ENCODE results near the gene PSMD6. TPM values are rescaled to one million over a fixed set of nuclear protein-coding genes. Genes with fewer than 3 reads are reported as not detected.

PSMD6 gene
- polyA plus RNA-seq, 1 donor from 2014 or later, result 150 TPM

DNA sequence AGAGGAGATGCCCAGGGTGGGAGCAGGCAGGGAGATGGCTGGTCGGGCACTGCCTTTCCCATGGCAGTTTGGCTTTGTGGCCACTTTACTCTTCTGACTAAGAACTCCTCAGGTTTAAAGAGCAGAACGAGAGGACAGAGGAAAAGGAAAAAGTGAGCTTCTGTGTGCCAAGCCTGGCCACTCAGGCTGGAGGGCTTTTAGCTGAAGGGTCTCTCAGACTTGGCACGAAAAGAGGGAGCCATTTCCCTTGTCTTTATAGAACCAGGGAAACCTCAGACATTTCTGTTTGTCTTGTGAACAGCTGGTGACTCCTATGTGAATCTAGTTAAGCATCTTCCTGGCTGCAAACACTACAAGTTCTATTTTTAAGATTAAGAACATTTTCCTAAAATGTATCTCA lies 23.3 kb upstream of the PSMD6 start:
- Histone ChIP-seq H3K79me2 (replicated peaks; ENCODE audit: insufficient read depth, low read length) (no peaks in the 10 kb centered on the region), H3K4me3 (ENCODE audit: low read length) (no peak overlapping the region), H3F3A (ENCODE audit: insufficient read depth, low read length, poor library complexity, severe bottlenecking) (no peaks in the 10 kb centered on the region), H3K27ac (ENCODE audit: low read length) (peak overlapping the region; percentile 18), H3K36me3 (ENCODE audit: insufficient read depth, low read length) (no peaks in the 10 kb centered on the region), H3K9me2 (ENCODE audit: insufficient read depth, low read length) (no peaks in the 10 kb centered on the region), H2AFZ (ENCODE audit: low read depth, low read length) (no peak overlapping the region), H3K27me3 (ENCODE audit: insufficient read depth, low read depth, low read length) (no peaks in the 10 kb centered on the region), H3K4me2 (ENCODE audit: low read length) (no peak overlapping the region), H3K9me3 (ENCODE audit: low read length) (no peaks in the 10 kb centered on the region), H3K9ac (ENCODE audit: low read length) (no peak overlapping the region), H4K20me1 (ENCODE audit: insufficient read depth) (no peaks in the 10 kb centered on the region)
- TF ChIP-seq POLR2AphosphoS5 (IDR thresholded peaks at IDR 0.05) (no peak), MXI1 (conservative IDR thresholded peaks at IDR 0.05; ENCODE audit: poor library complexity, severe bottlenecking) (no peak), SMC3 (conservative IDR thresholded peaks at IDR 0.05; ENCODE audit: poor library complexity) (no peak), TAF1 (IDR thresholded peaks at IDR 0.05; ENCODE audit: low read depth) (no peak), EP300 (conservative IDR thresholded peaks at IDR 0.05; ENCODE audit: poor library complexity, severe bottlenecking) (no peak)
- TF ChIP-seq, protein P1, sequence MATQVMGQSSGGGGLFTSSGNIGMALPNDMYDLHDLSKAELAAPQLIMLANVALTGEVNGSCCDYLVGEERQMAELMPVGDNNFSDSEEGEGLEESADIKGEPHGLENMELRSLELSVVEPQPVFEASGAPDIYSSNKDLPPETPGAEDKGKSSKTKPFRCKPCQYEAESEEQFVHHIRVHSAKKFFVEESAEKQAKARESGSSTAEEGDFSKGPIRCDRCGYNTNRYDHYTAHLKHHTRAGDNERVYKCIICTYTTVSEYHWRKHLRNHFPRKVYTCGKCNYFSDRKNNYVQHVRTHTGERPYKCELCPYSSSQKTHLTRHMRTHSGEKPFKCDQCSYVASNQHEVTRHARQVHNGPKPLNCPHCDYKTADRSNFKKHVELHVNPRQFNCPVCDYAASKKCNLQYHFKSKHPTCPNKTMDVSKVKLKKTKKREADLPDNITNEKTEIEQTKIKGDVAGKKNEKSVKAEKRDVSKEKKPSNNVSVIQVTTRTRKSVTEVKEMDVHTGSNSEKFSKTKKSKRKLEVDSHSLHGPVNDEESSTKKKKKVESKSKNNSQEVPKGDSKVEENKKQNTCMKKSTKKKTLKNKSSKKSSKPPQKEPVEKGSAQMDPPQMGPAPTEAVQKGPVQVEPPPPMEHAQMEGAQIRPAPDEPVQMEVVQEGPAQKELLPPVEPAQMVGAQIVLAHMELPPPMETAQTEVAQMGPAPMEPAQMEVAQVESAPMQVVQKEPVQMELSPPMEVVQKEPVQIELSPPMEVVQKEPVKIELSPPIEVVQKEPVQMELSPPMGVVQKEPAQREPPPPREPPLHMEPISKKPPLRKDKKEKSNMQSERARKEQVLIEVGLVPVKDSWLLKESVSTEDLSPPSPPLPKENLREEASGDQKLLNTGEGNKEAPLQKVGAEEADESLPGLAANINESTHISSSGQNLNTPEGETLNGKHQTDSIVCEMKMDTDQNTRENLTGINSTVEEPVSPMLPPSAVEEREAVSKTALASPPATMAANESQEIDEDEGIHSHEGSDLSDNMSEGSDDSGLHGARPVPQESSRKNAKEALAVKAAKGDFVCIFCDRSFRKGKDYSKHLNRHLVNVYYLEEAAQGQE (IDR thresholded peaks at IDR 0.05; ENCODE audit: borderline replicate concordance), result no peak

DNA sequence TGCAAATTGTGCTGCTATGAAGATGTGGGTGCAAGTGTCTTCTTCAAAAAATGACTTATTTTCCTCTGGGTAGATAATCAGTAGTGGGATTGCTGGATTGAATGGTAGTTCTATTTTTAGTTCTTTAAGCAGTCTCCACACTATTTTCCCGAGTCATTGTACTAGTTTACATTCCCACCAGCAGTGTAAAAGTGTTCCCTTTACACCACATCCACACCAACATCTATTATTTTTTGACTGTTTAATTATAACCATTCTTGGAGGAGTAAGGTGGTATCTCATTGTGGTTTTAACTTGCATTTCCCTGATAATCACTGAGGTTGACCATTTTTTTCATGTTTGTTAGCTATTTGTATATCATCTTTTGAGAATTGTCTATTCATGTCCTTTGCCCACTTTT lies 19.7 kb upstream of the PSMD6 start:
- Histone ChIP-seq H4K20me1 (ENCODE audit: insufficient read depth) (no peaks in the 10 kb centered on the region), H3K4me2 (ENCODE audit: low read length) (no peak overlapping the region), H3F3A (ENCODE audit: insufficient read depth, low read length, poor library complexity, severe bottlenecking) (peaks cover 5% of the 10 kb centered on the region), H3K36me3 (ENCODE audit: insufficient read depth, low read length) (no peaks in the 10 kb centered on the region), H3K27ac (ENCODE audit: low read length) (no peak overlapping the region), H3K9me2 (ENCODE audit: insufficient read depth, low read length) (no peaks in the 10 kb centered on the region), H3K9me3 (ENCODE audit: low read length) (no peaks in the 10 kb centered on the region), H3K79me2 (replicated peaks; ENCODE audit: insufficient read depth, low read length) (no peaks in the 10 kb centered on the region), H3K4me3 (ENCODE audit: low read length) (no peak overlapping the region), H3K9ac (ENCODE audit: low read length) (no peak overlapping the region), H3K27me3 (ENCODE audit: insufficient read depth, low read depth, low read length) (no peaks in the 10 kb centered on the region), H2AFZ (ENCODE audit: low read depth, low read length) (no peak overlapping the region)
- TF ChIP-seq TAF1 (IDR thresholded peaks at IDR 0.05; ENCODE audit: low read depth), result no peak
- no peak for TF ChIP-seq EZH2 (IDR thresholded peaks at IDR 0.05; ENCODE audit: borderline replicate concordance, insufficient read depth, low read length, poor library complexity, severe bottlenecking)
- TF ChIP-seq RAD21 (conservative IDR thresholded peaks at IDR 0.05), result no peak
- TF ChIP-seq, protein P1 (IDR thresholded peaks at IDR 0.05; ENCODE audit: borderline replicate concordance), result no peak
- TF ChIP-seq, protein P2, sequence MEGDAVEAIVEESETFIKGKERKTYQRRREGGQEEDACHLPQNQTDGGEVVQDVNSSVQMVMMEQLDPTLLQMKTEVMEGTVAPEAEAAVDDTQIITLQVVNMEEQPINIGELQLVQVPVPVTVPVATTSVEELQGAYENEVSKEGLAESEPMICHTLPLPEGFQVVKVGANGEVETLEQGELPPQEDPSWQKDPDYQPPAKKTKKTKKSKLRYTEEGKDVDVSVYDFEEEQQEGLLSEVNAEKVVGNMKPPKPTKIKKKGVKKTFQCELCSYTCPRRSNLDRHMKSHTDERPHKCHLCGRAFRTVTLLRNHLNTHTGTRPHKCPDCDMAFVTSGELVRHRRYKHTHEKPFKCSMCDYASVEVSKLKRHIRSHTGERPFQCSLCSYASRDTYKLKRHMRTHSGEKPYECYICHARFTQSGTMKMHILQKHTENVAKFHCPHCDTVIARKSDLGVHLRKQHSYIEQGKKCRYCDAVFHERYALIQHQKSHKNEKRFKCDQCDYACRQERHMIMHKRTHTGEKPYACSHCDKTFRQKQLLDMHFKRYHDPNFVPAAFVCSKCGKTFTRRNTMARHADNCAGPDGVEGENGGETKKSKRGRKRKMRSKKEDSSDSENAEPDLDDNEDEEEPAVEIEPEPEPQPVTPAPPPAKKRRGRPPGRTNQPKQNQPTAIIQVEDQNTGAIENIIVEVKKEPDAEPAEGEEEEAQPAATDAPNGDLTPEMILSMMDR (IDR thresholded peaks at IDR 0.05; ENCODE audit: poor library complexity, severe bottlenecking), result no peak
- TF ChIP-seq MXI1 (conservative IDR thresholded peaks at IDR 0.05; ENCODE audit: poor library complexity, severe bottlenecking), result no peak
- TF ChIP-seq POLR2AphosphoS5 (IDR thresholded peaks at IDR 0.05), result no peak
- TF ChIP-seq EP300 (conservative IDR thresholded peaks at IDR 0.05; ENCODE audit: poor library complexity, severe bottlenecking), result no peak
- no peak for TF ChIP-seq SMC3 (conservative IDR thresholded peaks at IDR 0.05; ENCODE audit: poor library complexity)

Data from neural cell (in vitro differentiated cells).